Lung (tissue), 12 donors: ENCODE data around the gene PYGM. TPM values are rescaled to one million over a fixed set of nuclear protein-coding genes. Genes with fewer than 3 reads are reported as not detected.

ENCODE experiments used
- ATAC-seq: fragments of 200-7000 bp; cut with Tn5 transposase; one replicate; pipeline ENCODE4 v1.9.1; 2020; ENCODE audit warnings: moderate number of reproducible peaks; ENCODE audit not compliant: insufficient read depth, low FRiP score
- DNase-seq, 3 donors: peaks; one replicate each; pipeline ENCODE4 v3.0.0-alpha.2; 2013 to 2017
- H3K27ac ChIP-seq, 2 donors: one replicate each; pipeline ENCODE4 v1.5.1; 2013; ENCODE audit warnings: mild to moderate bottlenecking in 2 of 2, moderate library complexity in 2 of 2, control low read depth in 1 of 2, inconsistent platforms in 1 of 2, low read depth in 1 of 2, low read length in 1 of 2
- H3K27me3 ChIP-seq, 3 donors: one replicate each; pipeline ENCODE4 v1.5.1; 2013; ENCODE audit warnings: low read length in 2 of 3; ENCODE audit not compliant: control insufficient read depth in 3 of 3, insufficient read depth in 3 of 3
- H3K36me3 ChIP-seq, 4 donors: one replicate each; pipeline ENCODE4 v1.5.1; 2013; ENCODE audit warnings: low read length in 4 of 4, mild to moderate bottlenecking in 1 of 4, moderate library complexity in 1 of 4; ENCODE audit not compliant: control insufficient read depth in 4 of 4, insufficient read depth in 4 of 4
- H3K4me1 ChIP-seq, 5 donors: one replicate each; pipeline ENCODE4 v1.5.1; 2013; ENCODE audit warnings: low read length in 5 of 5, mild to moderate bottlenecking in 2 of 5, moderate library complexity in 1 of 5; ENCODE audit not compliant: control insufficient read depth in 5 of 5, insufficient read depth in 5 of 5
- H3K4me3 ChIP-seq: one replicate; pipeline ENCODE4 v1.5.1; 2013; ENCODE audit warnings: mild to moderate bottlenecking, control low read depth, moderate library complexity
- H3K9ac ChIP-seq, 2 donors: one replicate each; pipeline ENCODE4 v1.5.1; 2013; ENCODE audit warnings: low read length in 2 of 2, control low read depth in 1 of 2; ENCODE audit not compliant: insufficient read depth in 1 of 2
- H3K9me3 ChIP-seq, 4 donors: one replicate each; pipeline ENCODE4 v1.5.1; 2013; ENCODE audit warnings: low read length in 3 of 4, mild to moderate bottlenecking in 1 of 4, moderate library complexity in 1 of 4; ENCODE audit not compliant: control insufficient read depth in 4 of 4, insufficient read depth in 3 of 4
- WGBS, 2 donors: extraction: QIAGEN DNeasy Blood & Tissue Kit; methylation state at CpG; one replicate each; pipeline ENCODE4 v1.1.7; 2013; 5-methylcytosine and 5-hydroxymethylcytosine counted together
- polyA plus RNA-seq, 2 donors: library from polyadenylated mRNA; stranded (reverse); fragments of 200-250 nt; gene quantifications; one replicate each; pipeline ENCODE4 v1.2.1, GENCODE V29; 2013
- total RNA-seq, 2 donors: library from RNA; depleted of rRNA in 1 of 2; stranded (reverse); fragments of >200 nt in 1 of 2; gene quantifications; one replicate each; pipeline ENCODE4 v1.2.1, GENCODE V29; 2014 to 2021
- TF ChIP-seq, protein P1 (sequence below): IDR thresholded peaks from 2 replicates; pipeline ENCODE4 v1.5.1; 2012; ENCODE audit warnings: mild to moderate bottlenecking; ENCODE audit errors: control extremely low read depth, extremely low read depth
- donor health status: control.
- donor health status: control.
- donor health status: Bipolar disorder and iron deficiency.
- donor health status: healthy.
- donor health status: DM: yes; HTN: yes; CAD: no.

The PYGM gene
- total and polyA plus RNA-seq, 4 donors = 1.2 to 3.8 (median 2.5) TPM

DNA sequence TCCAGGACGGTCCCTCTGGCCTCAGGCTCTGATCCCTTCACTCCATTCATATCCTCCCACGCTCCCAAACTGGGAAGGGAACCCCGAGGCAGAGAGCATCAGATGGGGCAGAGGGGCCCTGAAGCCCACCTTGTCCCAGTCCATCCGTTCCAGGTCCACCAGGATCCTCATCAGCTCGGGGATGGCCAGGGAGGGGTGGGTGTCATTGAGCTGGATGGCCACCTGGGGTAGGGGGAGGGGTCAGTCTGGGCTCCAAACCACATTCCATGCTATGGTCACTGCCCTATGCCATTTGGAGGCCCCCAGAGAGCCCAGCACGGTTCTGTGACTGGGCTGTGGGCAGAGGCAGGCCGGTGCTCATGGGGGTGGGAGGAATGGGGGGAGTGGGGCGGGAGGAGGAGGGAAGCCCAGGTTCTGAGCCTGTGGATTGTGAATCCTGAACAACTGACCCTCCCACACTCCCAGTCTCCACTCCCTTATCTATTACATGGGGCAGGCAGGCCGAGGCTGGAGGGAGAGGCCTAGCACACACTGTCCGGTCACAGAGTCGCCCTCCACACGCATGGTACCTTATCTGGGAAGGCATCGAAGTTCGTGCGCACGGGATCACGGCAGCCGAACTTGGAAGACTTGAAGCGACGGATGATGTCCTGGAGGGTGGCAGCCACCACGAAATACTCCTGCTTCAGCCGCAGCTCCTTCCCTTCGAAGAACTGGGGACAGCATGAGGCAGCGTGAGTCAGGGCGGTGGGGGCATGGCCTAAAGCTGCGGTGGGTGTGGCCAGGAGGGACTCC lies 5.5 kb downstream of the PYGM start:
- peaks cover 0 to 4% (median 1%) of the 10 kb centered on the region in 4 donors for H3K36me3 ChIP-seq
- TF ChIP-seq, protein P1, sequence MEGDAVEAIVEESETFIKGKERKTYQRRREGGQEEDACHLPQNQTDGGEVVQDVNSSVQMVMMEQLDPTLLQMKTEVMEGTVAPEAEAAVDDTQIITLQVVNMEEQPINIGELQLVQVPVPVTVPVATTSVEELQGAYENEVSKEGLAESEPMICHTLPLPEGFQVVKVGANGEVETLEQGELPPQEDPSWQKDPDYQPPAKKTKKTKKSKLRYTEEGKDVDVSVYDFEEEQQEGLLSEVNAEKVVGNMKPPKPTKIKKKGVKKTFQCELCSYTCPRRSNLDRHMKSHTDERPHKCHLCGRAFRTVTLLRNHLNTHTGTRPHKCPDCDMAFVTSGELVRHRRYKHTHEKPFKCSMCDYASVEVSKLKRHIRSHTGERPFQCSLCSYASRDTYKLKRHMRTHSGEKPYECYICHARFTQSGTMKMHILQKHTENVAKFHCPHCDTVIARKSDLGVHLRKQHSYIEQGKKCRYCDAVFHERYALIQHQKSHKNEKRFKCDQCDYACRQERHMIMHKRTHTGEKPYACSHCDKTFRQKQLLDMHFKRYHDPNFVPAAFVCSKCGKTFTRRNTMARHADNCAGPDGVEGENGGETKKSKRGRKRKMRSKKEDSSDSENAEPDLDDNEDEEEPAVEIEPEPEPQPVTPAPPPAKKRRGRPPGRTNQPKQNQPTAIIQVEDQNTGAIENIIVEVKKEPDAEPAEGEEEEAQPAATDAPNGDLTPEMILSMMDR = no peak
- H3K4me3 ChIP-seq = no peak overlapping the region
- no peak for DNase-seq
- H3K4me1 ChIP-seq = peaks cover 0 to 2% (median 0%) of the 10 kb centered on the region in 5 donors
- no peak overlapping the region for H3K9ac ChIP-seq
- H3K27ac ChIP-seq = no peak overlapping the region
- ATAC-seq = no peak
- H3K27me3 ChIP-seq = no peaks in the 10 kb centered on the region
- no peaks in the 10 kb centered on the region for H3K9me3 ChIP-seq
- 90 to 94% methylated on average over 26 of the region's 26 CpGs for WGBS, 2 donors

GRCh38 chr11:64753380-64754123 lies 6.2 kb downstream of the PYGM start:
- Histone ChIP-seq H3K4me1 (no peaks in the 10 kb centered on the region), H3K36me3 (peaks cover 0 to 4% (median 1%) of the 10 kb centered on the region in 4 donors), H3K4me3 (no peak overlapping the region), H3K9ac (no peak overlapping the region), H3K27ac (no peak overlapping the region), H3K27me3 (no peaks in the 10 kb centered on the region), H3K9me3 (no peaks in the 10 kb centered on the region)
- TF ChIP-seq, protein P1 = no peak
- ATAC-seq = no peak
- WGBS, 2 donors = 96% methylated on average over 40 to 43 of the region's 43 CpGs
- no peak for DNase-seq

GRCh38 chr11:64753019-64753379 lies 6.8 kb downstream of the PYGM start:
- peaks cover 0 to 4% (median 1%) of the 10 kb centered on the region in 4 donors for H3K36me3 ChIP-seq
- no peaks in the 10 kb centered on the region for H3K27me3 ChIP-seq
- H3K9me3 ChIP-seq = no peaks in the 10 kb centered on the region
- TF ChIP-seq, protein P1 = no peak
- 94% methylated on average over 7 of the region's 7 CpGs for WGBS, 2 donors
- no peak overlapping the region for H3K9ac ChIP-seq
- ATAC-seq (no peak), DNase-seq (no peak)
- H3K4me1 ChIP-seq = no peaks in the 10 kb centered on the region
- no peak overlapping the region for H3K4me3 ChIP-seq
- no peak overlapping the region for H3K27ac ChIP-seq
